Hepatocyte (in vitro differentiated cells): Measurements from ENCODE around the gene RPL26.

Experiments used
- EZH2phosphoT487 ChIP-seq: fragments of 200-600 bp; sonication (generic); IDR thresholded peaks from one replicate; pipeline ENCODE4 v1.6.1; 2018; ENCODE audit warnings: antibody characterized with exemption, mild to moderate bottlenecking, low read depth, moderate library complexity; ENCODE audit not compliant: unreplicated experiment, severe bottlenecking
- TF ChIP-seq, protein P1 (sequence below): fragments of 200-600 bp; sonication (generic); IDR thresholded peaks from 2 replicates; pipeline ENCODE4 v1.5.1; 2016; ENCODE audit warnings: antibody characterized with exemption, mild to moderate bottlenecking; ENCODE audit not compliant: poor library complexity

DNA sequence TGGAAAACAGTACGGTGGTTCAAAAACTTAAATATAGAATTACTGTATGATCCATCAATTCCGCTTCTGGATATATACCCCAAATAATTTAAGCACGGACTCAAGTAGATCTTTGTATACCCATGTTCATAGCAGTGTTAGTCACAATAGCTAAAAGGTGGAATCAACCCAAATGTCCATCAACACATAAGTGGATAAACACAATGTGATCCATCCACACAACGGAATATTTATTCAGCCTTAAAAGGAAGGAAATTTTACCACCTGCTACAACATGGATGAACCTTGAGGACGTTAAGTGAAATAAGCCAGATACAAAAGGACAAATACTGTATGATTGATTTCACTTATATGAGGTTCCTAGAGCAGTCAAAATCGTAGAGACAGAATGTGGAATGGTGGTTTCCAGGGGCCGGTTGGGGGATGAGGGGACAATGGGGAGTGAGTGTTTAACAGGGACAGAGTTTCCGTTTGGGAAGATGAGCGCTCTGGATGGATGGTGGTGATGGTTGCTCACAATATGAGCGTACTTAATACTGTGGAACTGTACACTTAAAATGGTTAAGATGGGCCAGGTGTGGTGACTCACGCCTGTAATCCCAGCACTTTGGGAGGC, 20.0 kb upstream of the RPL26 start:
- TF ChIP-seq, protein P1, sequence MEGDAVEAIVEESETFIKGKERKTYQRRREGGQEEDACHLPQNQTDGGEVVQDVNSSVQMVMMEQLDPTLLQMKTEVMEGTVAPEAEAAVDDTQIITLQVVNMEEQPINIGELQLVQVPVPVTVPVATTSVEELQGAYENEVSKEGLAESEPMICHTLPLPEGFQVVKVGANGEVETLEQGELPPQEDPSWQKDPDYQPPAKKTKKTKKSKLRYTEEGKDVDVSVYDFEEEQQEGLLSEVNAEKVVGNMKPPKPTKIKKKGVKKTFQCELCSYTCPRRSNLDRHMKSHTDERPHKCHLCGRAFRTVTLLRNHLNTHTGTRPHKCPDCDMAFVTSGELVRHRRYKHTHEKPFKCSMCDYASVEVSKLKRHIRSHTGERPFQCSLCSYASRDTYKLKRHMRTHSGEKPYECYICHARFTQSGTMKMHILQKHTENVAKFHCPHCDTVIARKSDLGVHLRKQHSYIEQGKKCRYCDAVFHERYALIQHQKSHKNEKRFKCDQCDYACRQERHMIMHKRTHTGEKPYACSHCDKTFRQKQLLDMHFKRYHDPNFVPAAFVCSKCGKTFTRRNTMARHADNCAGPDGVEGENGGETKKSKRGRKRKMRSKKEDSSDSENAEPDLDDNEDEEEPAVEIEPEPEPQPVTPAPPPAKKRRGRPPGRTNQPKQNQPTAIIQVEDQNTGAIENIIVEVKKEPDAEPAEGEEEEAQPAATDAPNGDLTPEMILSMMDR: no peak
- no peak for TF ChIP-seq EZH2phosphoT487
